ENCODE data around the gene ACOT11.

GRCh38 chr1:54606096-54606989, 58.3 kb downstream of the ACOT11 start:
- TF ChIP-seq POLR2AphosphoS5 (IDR thresholded peaks at IDR 0.05; ENCODE audit: low read depth, low read length) (no peak), POLR2A (IDR thresholded peaks at IDR 0.05; ENCODE audit: low read depth, low read length) (no peak), TAF1 (IDR thresholded peaks at IDR 0.05; ENCODE audit: borderline replicate concordance, low read depth, low read length) (no peak)
